Neural cell (in vitro differentiated cells): ENCODE data around the gene STX10.

Source experiments
- EP300 ChIP-seq: fragments of 450-650 bp; conservative IDR thresholded peaks from 2 replicates; pipeline ENCODE4 v1.6.1; 2014; ENCODE audit warnings: antibody characterized with exemption, mild to moderate bottlenecking, moderate library complexity; ENCODE audit not compliant: poor library complexity, severe bottlenecking
- EZH2 ChIP-seq: fragments of 200-600, 300-800 bp; shearing (Covaris generic), sonication (generic); IDR thresholded peaks from 2 replicates; pipeline ENCODE4 v1.6.1; 2014; ENCODE audit warnings: antibody characterized with exemption, low read length, borderline replicate concordance, mild to moderate bottlenecking; ENCODE audit not compliant: insufficient read depth, poor library complexity, severe bottlenecking
- POLR2AphosphoS5 ChIP-seq: IDR thresholded peaks from 2 replicates; pipeline ENCODE4 v1.6.1; 2012
- TAF1 ChIP-seq: IDR thresholded peaks from 2 replicates; pipeline ENCODE4 v1.6.1; 2012; ENCODE audit warnings: low read depth
- TF ChIP-seq, protein P1 (sequence below): fragments of 450-650 bp; IDR thresholded peaks from 2 replicates; pipeline ENCODE4 v1.5.1; 2014; ENCODE audit warnings: antibody characterized with exemption, mild to moderate bottlenecking, moderate library complexity; ENCODE audit not compliant: poor library complexity, severe bottlenecking
- TF ChIP-seq, protein P2 (sequence below): IDR thresholded peaks from 2 replicates; pipeline ENCODE4 v1.6.1; 2012; ENCODE audit warnings: borderline replicate concordance

DNA sequence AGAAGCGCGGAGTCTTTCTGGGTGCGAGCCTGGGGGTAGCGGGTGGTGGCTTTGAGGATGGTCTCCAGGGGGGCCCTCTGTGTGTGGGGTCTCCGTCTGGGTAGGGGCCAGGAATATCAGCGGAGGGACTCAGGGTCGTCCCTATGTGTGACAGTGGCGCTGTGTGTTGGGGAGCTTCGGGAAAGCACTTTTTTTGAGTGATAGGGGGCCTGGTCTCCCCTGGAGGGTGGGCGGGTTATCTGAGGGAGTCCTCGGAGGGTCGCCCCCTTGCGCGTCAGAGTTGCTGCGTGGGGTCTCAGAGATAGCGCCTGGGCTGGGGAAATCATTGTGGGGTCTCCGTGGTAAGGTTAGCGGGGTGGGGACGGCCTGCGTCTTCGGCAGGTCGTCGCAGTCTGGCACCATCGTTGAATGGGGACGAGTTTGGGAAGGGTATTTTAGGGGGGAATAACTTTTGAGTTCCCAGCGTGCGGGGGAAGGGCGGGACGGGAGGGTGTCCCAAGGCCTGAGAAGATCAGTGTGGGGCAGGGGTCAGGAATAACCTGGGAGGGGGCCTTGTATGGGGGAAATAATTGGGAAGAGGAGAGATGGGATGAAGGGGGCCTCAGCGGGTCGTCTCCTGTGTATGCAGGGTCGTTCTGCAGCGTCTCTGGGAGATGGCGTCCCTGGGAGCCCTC lies 893 bp upstream of the STX10 start:
- TF ChIP-seq, protein P1, sequence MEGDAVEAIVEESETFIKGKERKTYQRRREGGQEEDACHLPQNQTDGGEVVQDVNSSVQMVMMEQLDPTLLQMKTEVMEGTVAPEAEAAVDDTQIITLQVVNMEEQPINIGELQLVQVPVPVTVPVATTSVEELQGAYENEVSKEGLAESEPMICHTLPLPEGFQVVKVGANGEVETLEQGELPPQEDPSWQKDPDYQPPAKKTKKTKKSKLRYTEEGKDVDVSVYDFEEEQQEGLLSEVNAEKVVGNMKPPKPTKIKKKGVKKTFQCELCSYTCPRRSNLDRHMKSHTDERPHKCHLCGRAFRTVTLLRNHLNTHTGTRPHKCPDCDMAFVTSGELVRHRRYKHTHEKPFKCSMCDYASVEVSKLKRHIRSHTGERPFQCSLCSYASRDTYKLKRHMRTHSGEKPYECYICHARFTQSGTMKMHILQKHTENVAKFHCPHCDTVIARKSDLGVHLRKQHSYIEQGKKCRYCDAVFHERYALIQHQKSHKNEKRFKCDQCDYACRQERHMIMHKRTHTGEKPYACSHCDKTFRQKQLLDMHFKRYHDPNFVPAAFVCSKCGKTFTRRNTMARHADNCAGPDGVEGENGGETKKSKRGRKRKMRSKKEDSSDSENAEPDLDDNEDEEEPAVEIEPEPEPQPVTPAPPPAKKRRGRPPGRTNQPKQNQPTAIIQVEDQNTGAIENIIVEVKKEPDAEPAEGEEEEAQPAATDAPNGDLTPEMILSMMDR = no peak
- TF ChIP-seq, protein P2, sequence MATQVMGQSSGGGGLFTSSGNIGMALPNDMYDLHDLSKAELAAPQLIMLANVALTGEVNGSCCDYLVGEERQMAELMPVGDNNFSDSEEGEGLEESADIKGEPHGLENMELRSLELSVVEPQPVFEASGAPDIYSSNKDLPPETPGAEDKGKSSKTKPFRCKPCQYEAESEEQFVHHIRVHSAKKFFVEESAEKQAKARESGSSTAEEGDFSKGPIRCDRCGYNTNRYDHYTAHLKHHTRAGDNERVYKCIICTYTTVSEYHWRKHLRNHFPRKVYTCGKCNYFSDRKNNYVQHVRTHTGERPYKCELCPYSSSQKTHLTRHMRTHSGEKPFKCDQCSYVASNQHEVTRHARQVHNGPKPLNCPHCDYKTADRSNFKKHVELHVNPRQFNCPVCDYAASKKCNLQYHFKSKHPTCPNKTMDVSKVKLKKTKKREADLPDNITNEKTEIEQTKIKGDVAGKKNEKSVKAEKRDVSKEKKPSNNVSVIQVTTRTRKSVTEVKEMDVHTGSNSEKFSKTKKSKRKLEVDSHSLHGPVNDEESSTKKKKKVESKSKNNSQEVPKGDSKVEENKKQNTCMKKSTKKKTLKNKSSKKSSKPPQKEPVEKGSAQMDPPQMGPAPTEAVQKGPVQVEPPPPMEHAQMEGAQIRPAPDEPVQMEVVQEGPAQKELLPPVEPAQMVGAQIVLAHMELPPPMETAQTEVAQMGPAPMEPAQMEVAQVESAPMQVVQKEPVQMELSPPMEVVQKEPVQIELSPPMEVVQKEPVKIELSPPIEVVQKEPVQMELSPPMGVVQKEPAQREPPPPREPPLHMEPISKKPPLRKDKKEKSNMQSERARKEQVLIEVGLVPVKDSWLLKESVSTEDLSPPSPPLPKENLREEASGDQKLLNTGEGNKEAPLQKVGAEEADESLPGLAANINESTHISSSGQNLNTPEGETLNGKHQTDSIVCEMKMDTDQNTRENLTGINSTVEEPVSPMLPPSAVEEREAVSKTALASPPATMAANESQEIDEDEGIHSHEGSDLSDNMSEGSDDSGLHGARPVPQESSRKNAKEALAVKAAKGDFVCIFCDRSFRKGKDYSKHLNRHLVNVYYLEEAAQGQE = no peak
- TF ChIP-seq EP300 (no peak), EZH2 (no peak), POLR2AphosphoS5 (no peak), TAF1 (no peak)
